ENCODE measurements around the gene PPP1R12A. TPM values are rescaled to one million over a fixed set of nuclear protein-coding genes. Genes with fewer than 3 reads are reported as not detected.
A peak's percentile ranks its signal among the peaks of the same experiment; 100 is the strongest.

PPP1R12A gene
- total and polyA plus RNA-seq, 8 donors = 6.1 to 31.7 (median 14.8) TPM

- ATAC-seq (no peak), FAIRE-seq (no peak), DNase-seq (no peak)
- Histone ChIP-seq H3K4me1 (peaks cover 0 to 7% (median 0%) of the 10 kb centered on the region in 3 donors), H3K36me3 (no peaks in the 10 kb centered on the region), H3K4me3 (no peak overlapping the region), H3K9me3 (no peaks in the 10 kb centered on the region), H3K27me3 (no peaks in the 10 kb centered on the region), H3K27ac (no peak overlapping the region)
- intact Hi-C loops (cut with DNase I) = no loop called here
- TF ChIP-seq CTCF (IDR thresholded peaks at IDR 0.05) = no peak
- 76 to 77% methylated on average over 5 of the region's 5 CpGs for WGBS, 2 donors
Measured at GRCh38 chr12:79920421-79921238, 14.3 kb downstream of the PPP1R12A start.

GRCh38 chr12:79919762-79920161 lies 15.1 kb downstream of the PPP1R12A start:
- no peaks in the 10 kb centered on the region for H3K36me3 ChIP-seq
- no peaks in the 10 kb centered on the region for H3K9me3 ChIP-seq
- no peak overlapping the region for H3K4me3 ChIP-seq
- DNase-seq (no peak), FAIRE-seq (no peak), ATAC-seq (no peak)
- H3K27ac ChIP-seq = no peak overlapping the region
- 73 to 83% methylated on average over 1 of the region's 1 CpG for WGBS, 2 donors
- intact Hi-C loops (cut with DNase I) = no loop called here
- TF ChIP-seq CTCF (IDR thresholded peaks at IDR 0.05) = no peak
- H3K4me1 ChIP-seq = peaks cover under 1 to 10% (median 6%) of the 10 kb centered on the region in 3 donors
- H3K27me3 ChIP-seq = no peaks in the 10 kb centered on the region

- FAIRE-seq (no peak), ATAC-seq (no peak), DNase-seq (no peak)
- Histone ChIP-seq H3K9me3 (no peaks in the 10 kb centered on the region), H3K4me3 (no peak overlapping the region), H3K27me3 (no peaks in the 10 kb centered on the region), H3K36me3 (no peaks in the 10 kb centered on the region), H3K4me1 (peaks cover 10 to 16% (median 11%) of the 10 kb centered on the region in 3 donors), H3K27ac (no peak overlapping the region)
- no peak for TF ChIP-seq CTCF (IDR thresholded peaks at IDR 0.05)
- WGBS, 2 donors = 98 to 99% methylated on average over 2 of the region's 2 CpGs
- intact Hi-C loops (cut with DNase I) = no loop called here
Measured at GRCh38 chr12:79916826-79917225, 18.1 kb downstream of the PPP1R12A start.

DNA sequence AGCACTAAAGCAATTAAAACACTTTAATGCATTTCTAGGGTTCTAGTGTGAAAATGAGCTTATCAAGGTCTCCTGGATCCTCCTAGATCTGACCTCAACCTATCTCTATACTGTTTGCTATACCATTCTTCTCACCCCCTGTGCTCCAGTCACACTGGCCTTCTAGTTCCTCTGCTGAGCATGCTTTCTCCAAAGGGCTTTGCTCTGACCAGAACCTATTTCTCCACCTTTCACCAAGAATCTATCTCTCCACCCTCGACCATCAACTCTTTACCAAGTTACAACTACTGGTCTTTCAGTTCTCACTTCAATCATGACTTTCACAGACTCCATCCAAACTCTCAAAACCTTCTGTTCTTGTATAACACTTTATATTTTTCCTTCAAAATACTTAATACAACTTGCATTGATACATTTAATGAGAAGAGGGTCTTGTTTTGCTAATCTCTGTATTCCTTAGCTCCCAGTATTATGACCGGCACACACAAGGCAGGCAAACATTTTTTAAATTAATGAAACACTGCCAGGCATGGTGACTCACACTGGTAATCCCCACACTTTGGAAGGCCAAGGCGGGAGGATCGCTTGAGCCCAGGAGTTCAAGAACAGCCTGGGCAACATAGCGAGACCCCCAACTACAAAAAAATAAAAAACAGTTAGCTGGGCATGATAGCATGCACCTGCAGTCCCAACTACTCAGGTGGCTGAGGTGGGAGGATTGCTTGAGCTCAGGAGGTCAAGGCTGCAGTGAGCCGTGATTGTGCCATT lies 22.8 kb downstream of the PPP1R12A start:
- Histone ChIP-seq H3K36me3 (no peaks in the 10 kb centered on the region), H3K4me3 (no peak overlapping the region), H3K27me3 (no peaks in the 10 kb centered on the region), H3K4me1 (peaks cover 6 to 22% (median 20%) of the 10 kb centered on the region in 3 donors), H3K9me3 (no peaks in the 10 kb centered on the region), H3K27ac (no peak overlapping the region)
- no peak for TF ChIP-seq CTCF (IDR thresholded peaks at IDR 0.05)
- no peak for FAIRE-seq
- intact Hi-C loops (cut with DNase I) = no loop called here
- 83 to 89% methylated on average over 6 of the region's 6 CpGs for WGBS, 2 donors
- no peak for DNase-seq
- ATAC-seq = peak in 1 of 4 donors; percentile 46
